Measurements from ENCODE around the gene TJP2. TPM values are rescaled to one million over a fixed set of nuclear protein-coding genes. Genes with fewer than 3 reads are reported as not detected.

TJP2 gene
- total RNA-seq, 3 donors from 2014 or later = 81.1 to 172 (median 124) TPM

DNA sequence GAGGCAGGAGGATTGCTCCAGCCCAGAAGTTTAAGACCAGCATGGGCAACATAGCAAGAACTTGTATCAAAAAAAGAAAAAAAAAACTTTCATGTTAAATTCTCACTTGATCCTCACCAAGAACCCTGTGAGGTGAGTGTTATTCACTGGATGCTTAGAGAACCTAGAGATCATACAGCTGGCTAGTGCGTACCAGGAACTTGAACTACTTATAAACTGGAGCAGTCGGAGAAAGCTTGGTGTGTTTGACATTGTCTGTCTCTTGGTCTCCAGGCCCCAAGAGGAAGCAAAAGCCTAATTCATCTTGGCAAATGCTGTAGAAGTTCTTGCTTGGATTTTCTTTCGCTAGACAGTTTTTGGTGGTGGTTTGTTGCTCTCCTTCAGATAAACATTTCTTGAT, 18.1 kb downstream of the TJP2 start:
- Histone ChIP-seq H3K4me1 (ENCODE audit: low read depth) (no peaks in the 10 kb centered on the region), H3K9me3 (no peaks in the 10 kb centered on the region), H3K4me3 (no peak overlapping the region), H3K36me3 (ENCODE audit: low read depth) (no peaks in the 10 kb centered on the region)
- ATAC-seq (no peak), DNase-seq (no peak)
- TF ChIP-seq CTCF (IDR thresholded peaks at IDR 0.05) = no peak
- intact Hi-C loops (cut with DNase I, micrococcal nuclease) = loop anchor here (2.0 to 5.0 kb wide), 2 partner anchors 135 to 137 kb away; no protein-coding TSS in a partner anchor

DNA sequence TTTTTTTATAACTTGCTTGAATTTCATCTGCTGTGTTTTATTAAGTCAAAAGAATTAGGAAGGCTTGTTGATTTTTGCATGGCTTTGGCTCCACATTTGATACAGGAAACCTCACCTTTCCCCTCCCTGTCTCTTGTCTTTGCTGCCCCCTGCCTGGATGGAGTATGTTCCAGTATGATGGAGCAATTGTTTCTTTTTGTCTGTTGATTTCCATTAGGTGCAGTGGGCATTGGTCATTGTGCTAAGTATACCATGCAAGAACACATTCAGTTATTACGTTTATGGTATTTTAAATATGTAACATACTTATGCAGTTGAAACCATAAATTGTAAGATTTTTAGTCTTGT, 19.6 kb downstream of the TJP2 start:
- Histone ChIP-seq H3K36me3 (ENCODE audit: low read depth) (no peaks in the 10 kb centered on the region), H3K4me1 (ENCODE audit: low read depth) (no peaks in the 10 kb centered on the region), H3K4me3 (no peak overlapping the region), H3K9me3 (no peaks in the 10 kb centered on the region)
- no peak for ATAC-seq
- no peak for TF ChIP-seq CTCF (IDR thresholded peaks at IDR 0.05)
- intact Hi-C loops (cut with DNase I, micrococcal nuclease) = loop anchor here (2.0 to 5.0 kb wide), 2 partner anchors 136 to 139 kb away; no protein-coding TSS in a partner anchor
- no peak for DNase-seq

DNA sequence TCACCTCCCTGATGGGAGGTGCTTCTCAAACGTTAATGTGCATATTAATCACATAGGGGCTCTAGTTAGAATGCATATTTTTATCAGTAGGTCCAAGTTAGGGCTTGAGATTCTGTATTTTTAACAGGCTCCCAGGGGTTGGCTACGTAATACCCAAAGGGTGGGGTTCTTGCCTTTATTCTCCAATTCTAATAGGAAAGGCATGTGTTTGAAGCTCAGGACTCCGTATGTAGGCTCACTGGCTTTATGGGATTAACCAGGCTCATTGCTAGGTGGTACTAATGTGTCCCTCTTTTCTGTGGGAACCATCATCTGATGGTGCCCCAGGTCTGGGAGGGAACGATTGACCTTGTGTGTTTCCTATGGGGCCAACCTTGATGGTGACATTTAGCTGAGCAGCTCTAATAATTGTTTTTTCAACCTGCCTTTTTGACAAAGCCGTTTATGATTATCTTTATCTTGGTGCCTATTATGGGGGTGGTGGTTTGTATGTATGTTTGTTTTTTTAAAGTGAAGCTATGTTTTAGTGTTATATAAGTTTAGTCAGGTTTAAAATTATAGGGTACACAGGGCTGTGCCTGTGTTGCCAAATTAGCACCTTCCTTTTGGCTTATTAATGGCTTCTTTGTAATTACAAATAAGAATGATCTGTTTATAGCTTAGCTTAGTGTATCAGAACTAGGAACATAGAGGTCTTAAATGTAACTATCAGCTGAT, 20.8 kb downstream of the TJP2 start:
- intact Hi-C loops (cut with DNase I, micrococcal nuclease) = loop anchor here in 1 of 2 donors (5.0 kb wide), 1 partner anchor 138 kb away; no protein-coding TSS in a partner anchor
- DNase-seq (no peak), ATAC-seq (no peak)
- H3K4me1 ChIP-seq (ENCODE audit: low read depth) = peaks cover 2% of the 10 kb centered on the region
- no peak overlapping the region for H3K4me3 ChIP-seq
- TF ChIP-seq CTCF (IDR thresholded peaks at IDR 0.05) = no peak
- no peaks in the 10 kb centered on the region for H3K9me3 ChIP-seq
- H3K36me3 ChIP-seq (ENCODE audit: low read depth) = no peaks in the 10 kb centered on the region

DNA sequence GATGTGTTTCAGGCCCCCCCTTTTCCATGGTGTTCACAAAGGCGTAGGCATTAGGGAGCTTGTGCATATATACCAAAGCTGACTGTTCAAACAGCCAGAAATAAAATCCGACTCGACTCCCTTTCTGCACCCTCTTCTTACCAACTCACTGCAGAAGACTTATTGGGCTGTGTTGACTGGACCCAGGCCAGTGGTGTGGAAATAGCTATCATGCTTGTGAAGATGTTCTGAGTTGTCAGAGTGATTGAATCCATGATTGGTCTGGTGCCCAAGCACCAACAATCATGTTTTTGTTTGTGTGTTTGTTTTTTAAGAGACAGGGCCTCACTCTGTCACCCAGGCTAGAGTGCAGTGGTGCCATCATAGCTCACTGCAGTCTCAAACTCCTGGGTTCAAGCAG, 21.6 kb downstream of the TJP2 start:
- Histone ChIP-seq H3K4me3 (no peak overlapping the region), H3K4me1 (ENCODE audit: low read depth) (peaks cover 4% of the 10 kb centered on the region), H3K36me3 (ENCODE audit: low read depth) (no peaks in the 10 kb centered on the region), H3K9me3 (no peaks in the 10 kb centered on the region)
- TF ChIP-seq CTCF (IDR thresholded peaks at IDR 0.05) = no peak
- ATAC-seq (no peak), DNase-seq (no peak)
- intact Hi-C loops (cut with DNase I, micrococcal nuclease) = no loop called here

DNA sequence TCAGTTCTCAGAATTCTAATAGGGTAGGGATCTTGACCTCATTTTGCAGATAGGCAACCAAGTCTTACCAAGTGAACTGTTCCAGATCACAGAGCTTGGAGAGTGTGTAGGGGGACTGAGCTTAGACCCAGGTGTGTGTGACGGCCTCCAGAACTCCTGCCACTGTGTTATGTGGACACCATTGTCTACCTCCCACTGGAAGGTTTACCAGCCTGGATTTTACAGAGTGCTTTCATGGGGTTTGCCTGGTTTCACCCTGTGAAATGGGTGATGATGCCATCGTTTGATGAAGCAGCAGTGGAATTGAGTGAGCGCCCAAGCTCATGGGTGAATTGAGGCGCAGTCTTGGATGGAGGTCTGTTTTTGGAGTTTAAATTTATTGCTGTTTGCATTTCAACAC, 23.6 kb downstream of the TJP2 start:
- DNase-seq (no peak), ATAC-seq (no peak)
- H3K9me3 ChIP-seq = no peaks in the 10 kb centered on the region
- TF ChIP-seq CTCF (IDR thresholded peaks at IDR 0.05) = no peak
- no peak overlapping the region for H3K4me3 ChIP-seq
- intact Hi-C loops (cut with DNase I, micrococcal nuclease) = no loop called here
- H3K36me3 ChIP-seq (ENCODE audit: low read depth) = no peaks in the 10 kb centered on the region
- H3K4me1 ChIP-seq (ENCODE audit: low read depth) = peaks cover 4% of the 10 kb centered on the region
